ENCODE data around the gene ZNF236. TPM values are rescaled to one million over a fixed set of nuclear protein-coding genes. Genes with fewer than 3 reads are reported as not detected.
A peak's percentile ranks its signal among the peaks of the same experiment; 100 is the strongest.

ZNF236 gene
- total RNA-seq = 10.3 and 14.7 TPM in 2 replicates

GRCh38 chr18:76822506-76823160 lies at the start of gene ZNF236:
Gene ZNF236 (plus strand): TSS chr18:76822557. CDS start chr18:76822608, 51 bp downstream.

Small RNA genes lying within 50 kb of the gene (small RNA-seq; reads per million reads assigned to genes)
- not detected for gene RF00017
- gene RNU6-346P = 0.33 reads per million, percentile 12 among the genes with 10 or more reads in this experiment
